ENCODE measurements around the gene WBP4.

The WBP4 gene

DNA sequence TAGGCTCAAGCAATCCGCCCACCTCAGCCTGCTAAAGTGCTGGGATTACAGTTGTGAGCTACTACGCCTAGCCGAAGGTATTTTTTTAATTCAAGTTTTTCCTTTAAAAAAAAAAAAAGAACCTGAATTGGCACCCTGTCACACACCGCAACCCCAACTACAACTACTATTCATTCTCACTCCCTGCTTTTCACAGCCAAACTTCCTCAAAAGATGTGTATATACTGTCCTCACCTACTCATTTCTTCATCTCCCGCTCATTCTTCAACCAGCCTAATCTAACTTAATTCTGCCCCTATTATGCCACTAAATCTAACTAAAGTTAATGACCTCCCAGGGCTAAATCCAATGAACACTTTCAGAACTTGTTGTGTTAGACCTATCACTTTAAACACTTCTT is 12.7 kb upstream of the WBP4 start:
- DNase-seq (ENCODE audit: low spot score): no peak

GRCh38 chr13:41049480-41050440 is 11.5 kb upstream of the WBP4 start:
- no peak for DNase-seq (ENCODE audit: low spot score)

GRCh38 chr13:41052441-41052840 is 8.9 kb upstream of the WBP4 start:
- no peak for DNase-seq (ENCODE audit: low spot score)

DNA sequence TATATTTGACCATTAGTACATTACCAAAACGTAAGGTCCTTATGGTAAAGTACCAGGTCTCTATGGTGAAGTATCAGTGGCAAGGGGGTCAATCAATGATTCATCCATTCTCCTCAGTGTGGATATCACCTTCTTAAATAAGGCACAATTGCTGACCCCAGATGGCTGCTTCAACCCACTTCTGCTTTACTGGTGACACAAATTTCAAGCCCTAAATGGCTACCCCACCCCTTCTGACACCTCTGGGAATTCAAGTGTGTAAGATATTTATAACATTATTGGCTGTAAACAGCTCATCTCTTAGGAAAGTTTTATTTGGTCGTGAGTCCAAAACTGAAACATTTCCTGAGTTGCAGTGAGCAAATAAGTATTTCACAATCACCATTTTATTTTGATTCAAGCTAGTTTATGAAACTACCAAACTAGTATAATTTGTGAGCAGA is 7.9 kb upstream of the WBP4 start:
- no peak for DNase-seq (ENCODE audit: low spot score)

DNA sequence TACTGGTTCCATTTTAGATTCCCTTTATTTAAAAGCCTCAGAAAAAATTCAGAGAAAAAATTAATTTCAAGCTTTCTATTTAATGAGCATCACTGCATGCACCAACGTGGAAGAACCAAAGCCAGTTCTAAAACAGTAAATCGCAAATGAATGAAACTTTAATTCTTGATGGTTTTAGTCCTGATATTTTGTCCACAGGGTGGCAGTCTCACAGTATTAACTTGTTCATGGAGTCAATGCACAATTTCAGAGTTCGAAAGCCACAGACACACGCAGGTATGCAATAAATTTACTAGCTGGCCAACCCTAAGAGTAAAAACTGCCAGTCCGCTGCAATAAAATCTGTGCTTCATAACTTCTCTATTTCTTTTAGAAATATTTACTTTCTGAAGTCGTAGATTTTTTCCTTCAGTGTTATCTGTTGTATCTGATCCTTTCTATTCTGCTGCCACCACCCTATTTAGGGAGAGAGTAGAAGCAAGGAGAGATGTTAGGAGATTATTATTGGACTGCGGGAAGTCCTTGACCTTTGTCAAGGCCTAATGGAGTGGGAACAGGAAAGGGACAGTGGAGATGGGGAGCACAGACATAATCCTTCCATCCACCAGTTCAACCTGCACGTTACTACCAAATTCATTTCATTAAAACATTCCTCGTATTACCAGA is 7.0 kb upstream of the WBP4 start:
- DNase-seq (ENCODE audit: low spot score): peak; percentile 57

- DNase-seq (ENCODE audit: low spot score): peak; percentile 34
Observed at GRCh38 chr13:41054919-41055619, 6.2 kb upstream of the WBP4 start.

DNA sequence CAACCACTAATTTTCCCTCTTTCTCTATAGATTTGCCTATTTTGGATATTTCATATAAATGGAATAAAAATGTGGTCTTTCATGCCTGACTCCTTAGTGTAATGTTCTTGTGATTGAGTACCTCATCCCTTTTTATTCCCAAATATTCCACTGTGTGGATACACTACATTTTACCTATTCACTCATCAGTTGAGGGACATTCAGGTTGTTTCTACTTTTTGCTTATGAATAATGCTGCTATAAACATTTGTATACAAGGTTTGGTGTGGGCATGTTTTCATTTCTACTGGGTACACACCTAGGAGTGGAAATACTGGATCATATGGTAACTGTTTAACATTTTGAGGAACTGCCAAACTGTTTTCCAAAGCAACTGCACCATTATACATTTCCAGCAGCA is 5.1 kb upstream of the WBP4 start:
- DNase-seq (ENCODE audit: low spot score): no peak

DNA sequence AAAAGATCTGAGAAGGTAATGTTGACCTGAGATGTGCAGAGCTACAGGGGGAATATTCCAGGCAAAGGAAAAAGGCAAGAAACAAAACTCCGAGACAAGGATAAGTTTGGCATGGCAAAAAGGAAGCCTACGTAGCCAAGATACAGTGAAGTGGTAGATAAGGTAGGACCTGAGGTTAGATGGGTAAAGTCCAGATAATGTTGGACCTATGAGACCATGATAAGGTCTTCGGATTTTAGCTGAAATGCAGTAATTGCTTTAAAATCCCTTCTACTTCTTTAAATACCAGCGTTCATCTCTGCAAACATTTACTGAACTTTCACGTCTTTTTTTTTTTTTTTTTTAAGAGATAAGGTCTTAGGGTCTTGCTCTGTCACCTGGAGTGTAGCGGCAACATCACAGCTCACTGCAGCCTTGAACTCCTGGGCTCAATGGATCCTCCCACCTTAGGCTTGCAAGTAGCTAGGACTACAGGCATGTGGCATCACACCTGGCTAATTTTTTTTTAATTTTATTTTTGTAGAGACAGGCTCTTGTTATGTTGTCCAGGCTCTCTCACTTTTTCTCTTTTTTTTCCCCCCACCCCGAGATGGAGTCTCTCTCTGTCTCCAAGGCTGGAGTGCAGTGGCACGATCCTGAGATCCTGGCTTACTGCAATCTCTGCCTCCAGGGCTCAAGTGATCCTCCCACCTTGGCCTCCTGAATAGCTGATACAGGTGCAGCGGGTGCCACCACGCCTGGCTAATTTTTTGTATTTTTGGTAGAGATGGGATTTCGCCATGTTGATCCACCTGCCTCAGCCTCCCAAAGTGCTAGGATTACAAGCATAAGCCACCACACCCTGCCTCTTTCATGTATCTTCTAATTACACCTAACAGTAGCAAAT is 4.2 kb upstream of the WBP4 start:
- DNase-seq (ENCODE audit: low spot score): no peak

GRCh38 chr13:41058295-41059070 is 2.8 kb upstream of the WBP4 start:
- no peak for DNase-seq (ENCODE audit: low spot score)

GRCh38 chr13:41059456-41060081 is 1.7 kb upstream of the WBP4 start:
- DNase-seq (ENCODE audit: low spot score): peak; percentile 22

DNA sequence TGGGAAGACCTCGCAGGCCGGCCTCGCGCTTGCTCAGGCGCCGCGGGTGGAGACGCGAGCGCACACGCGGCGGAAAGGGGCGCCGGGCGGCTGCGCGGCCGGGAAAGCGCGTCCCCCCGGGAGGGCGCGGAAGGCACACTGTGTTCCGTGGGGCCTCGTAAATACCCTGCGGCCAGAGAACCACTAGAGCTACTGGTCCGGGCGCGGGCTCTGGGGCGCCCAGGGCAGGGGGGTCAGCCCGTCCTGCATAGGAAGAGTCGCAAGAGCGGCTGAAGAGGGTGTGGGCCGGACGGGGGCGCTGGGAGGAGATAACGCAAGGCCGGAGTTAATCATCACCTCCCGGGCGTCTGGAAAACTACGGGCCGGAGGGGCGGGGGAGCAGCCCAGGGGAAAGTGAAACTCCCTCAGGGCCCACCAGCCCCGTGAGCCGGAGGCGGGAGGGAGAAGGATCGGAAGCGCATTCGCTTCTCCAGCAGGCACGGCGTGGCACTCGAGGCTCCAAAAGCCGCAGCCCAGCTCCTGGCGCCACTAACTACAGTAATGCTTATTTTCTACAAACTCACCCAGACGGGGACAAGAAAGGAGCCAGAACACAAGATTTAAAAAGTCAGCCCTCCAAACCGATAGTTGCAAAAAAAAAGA is 1.1 kb upstream of the WBP4 start:
- DNase-seq (ENCODE audit: low spot score): peak; percentile 84

GRCh38 chr13:41060724-41061074 is 610 bp upstream of the WBP4 start:
- peak; percentile 91 for DNase-seq (ENCODE audit: low spot score)

DNA sequence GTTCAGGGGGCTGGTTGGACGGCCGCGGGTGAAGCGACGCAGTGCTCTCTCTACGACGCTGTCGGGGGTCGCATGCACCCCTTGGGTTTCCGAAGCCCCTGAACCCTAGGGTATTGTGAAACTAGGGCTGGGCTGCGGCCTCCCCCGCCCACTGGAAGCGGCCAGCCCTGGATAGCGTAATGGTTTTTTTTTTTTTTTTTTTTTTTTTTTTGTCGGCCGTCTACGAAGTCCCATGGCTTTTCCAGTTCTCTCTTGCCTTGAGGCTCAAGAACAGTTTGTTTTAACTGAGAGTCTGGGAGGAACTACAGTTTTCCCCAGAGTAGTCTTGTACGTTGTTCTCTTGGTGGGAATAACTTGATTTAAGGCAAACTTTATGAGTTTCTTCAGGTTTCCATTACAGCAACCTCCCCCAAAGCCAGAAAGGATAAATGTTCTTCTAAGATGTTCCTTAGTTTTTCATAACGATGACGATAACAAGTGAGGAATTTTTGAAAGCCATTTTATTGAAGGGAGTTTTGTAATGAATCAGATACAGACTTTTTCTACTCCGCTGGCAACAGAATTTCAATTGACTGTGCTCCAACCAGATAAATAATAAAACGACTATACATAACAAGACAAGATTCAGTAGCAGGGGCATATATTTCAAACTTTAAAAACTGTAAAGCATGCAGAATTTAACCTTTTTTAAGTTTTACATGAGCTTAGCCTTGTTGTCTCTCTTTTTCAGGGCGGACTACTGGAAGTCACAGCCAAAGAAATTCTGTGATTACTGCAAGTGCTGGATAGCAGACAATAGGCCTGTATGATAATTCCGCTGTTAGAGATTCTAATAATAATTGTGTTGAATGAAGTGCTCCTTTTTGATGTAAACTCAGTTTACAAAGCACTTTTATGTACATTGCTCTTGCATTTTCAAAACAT is 867 bp downstream of the WBP4 start:
- DNase-seq (ENCODE audit: low spot score): peak; percentile 55

DNA sequence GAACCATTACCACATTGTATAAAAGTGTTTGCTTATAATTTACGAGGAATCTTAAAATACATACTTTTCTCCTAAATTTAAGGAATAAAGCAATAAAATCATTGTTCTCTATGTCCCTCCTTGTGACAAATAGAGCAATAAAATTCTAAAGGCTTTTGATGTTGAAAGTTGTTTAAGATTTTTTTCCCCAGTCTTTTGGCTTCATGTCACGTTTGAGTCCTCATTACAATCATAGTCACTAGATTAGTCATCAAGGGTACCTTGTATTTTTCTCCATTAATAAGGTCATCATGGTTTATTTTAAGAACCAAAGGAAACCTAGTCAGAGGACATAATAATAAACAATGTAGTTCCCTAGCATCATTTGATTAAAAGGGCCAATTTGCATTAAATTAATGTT is 3.2 kb downstream of the WBP4 start:
- DNase-seq (ENCODE audit: low spot score): no peak

- no peak for DNase-seq (ENCODE audit: low spot score)
Observed at GRCh38 chr13:41065078-41065477, 3.8 kb downstream of the WBP4 start.

GRCh38 chr13:41074523-41074922 is 13.2 kb downstream of the WBP4 start:
- DNase-seq (ENCODE audit: low spot score): no peak

- DNase-seq (ENCODE audit: low spot score): peak; percentile 46
Observed at GRCh38 chr13:41075034-41075433, 13.7 kb downstream of the WBP4 start.

- DNase-seq (ENCODE audit: low spot score): no peak
Observed at GRCh38 chr13:41075485-41075884, 14.2 kb downstream of the WBP4 start.

DNA sequence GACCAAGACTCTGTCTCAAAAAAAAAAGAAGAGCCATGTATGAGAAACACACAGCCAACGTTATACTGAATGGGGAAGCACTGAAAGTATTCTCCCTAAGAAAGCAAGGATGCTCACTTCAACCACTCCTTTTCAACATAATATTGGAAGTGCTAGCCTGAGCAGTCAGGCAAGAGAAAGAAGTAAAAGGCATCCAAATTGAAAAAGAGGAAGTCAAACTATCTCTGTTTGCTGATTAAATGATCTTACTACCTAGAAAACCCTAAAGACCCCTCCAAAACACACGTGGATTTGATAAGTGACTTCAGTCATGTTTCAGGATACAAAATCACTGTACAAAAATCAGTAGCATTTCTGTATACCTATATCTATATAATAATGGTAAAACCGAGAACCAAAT is 16.2 kb downstream of the WBP4 start:
- no peak for DNase-seq (ENCODE audit: low spot score)

Measured in cerebellar cortex (tissue), 1 donor.